ENCODE measurements around the gene LAMC2.

- TF ChIP-seq CTCF (conservative IDR thresholded peaks at IDR 0.05 in 1 of 2, IDR thresholded peaks at IDR 0.05 in 1 of 2; ENCODE audit: low read depth in 1 of 2, low read length in 2 of 2) (no peak), EZH2 (IDR thresholded peaks at IDR 0.05; ENCODE audit: low read length, missing control alignments) (no peak)
Measured at GRCh38 chr1:183219616-183220009, 33.5 kb downstream of the LAMC2 start.
